HepG2 (cell line): ENCODE results near the gene RPTOR. TPM values are rescaled to one million over a fixed set of nuclear protein-coding genes. Genes with fewer than 3 reads are reported as not detected.
A peak's percentile ranks its signal among the peaks of the same experiment; 100 is the strongest.

Source experiments
- ATAC-seq: fragments of 200-7000 bp; cut with Tn5 transposase; 3 replicates; pipeline ENCODE4 v1.9.1; 2020; ENCODE audit warnings: mild to moderate bottlenecking, moderate library complexity
- BruUV-seq: library from RNA; stranded (reverse); fragments of 400-500 nt; replicated peaks from 2 replicates; lab custom pipeline; 2021; lab: Mats Ljungman, UMichigan
- CTCF ChIA-PET: fragments of 300-600 bp; formaldehyde crosslinking; extraction: SDS; loops from one replicate; lab custom pipeline; 2021; ENCODE audit warnings: low total read pairs, inconsistent platforms, low intra/inter-chr PET ratio; lab: Yijun Ruan, JAX
- POLR2A ChIA-PET: fragments of 350-600 bp; sonication (Branson Sonifier 250); formaldehyde crosslinking; loops from one replicate; lab custom pipeline; 2020; ENCODE audit warnings: antibody characterized with exemption, inconsistent platforms; lab: Yijun Ruan, JAX
- DNase-seq: peaks from one replicate; pipeline ENCODE4 v3.0.0-alpha.2; 2015; ENCODE audit warnings: low spot score
- FAIRE-seq: peaks from 3 replicates; lab custom pipeline; 2011; peaks lifted over from hg19 to GRCh38; lab: Jason Lieb, UNC
- H2AFZ ChIP-seq: one replicate; pipeline ENCODE4 v1.6.1; 2011; ENCODE audit warnings: low read length, inconsistent platforms
- H3K27ac ChIP-seq: fragments of 300-600 bp; 3 replicates; pipeline ENCODE4 v1.8.0; 2011; ENCODE audit warnings: mixed run types, mild to moderate bottlenecking, mixed read lengths, low read length, inconsistent platforms; ENCODE audit not compliant: insufficient read depth; ENCODE audit errors: extremely low read length
- H3K27me3 ChIP-seq, 2 experiments: fragments of 200-600 bp in 1 of 2; 2 replicates in 1 of 2; 3 replicates in 1 of 2; pipeline versions ENCODE4 v1.6.0 to v1.8.0; 2011; ENCODE audit warnings: low read length in 2 of 2, mild to moderate bottlenecking in 2 of 2, moderate library complexity in 2 of 2, inconsistent platforms in 1 of 2; ENCODE audit not compliant: insufficient read depth in 2 of 2, control insufficient read depth in 1 of 2
- H3K36me3 ChIP-seq, 2 experiments: fragments of 200-600 bp in 1 of 2; replicated peaks in 1 of 2; 2 replicates in 1 of 2; 3 replicates in 1 of 2; pipeline versions ENCODE4 v1.5.1 to v1.8.0; 2011; ENCODE audit warnings: low read length in 2 of 2, inconsistent platforms in 1 of 2; ENCODE audit not compliant: insufficient read depth in 2 of 2, control insufficient read depth in 1 of 2
- H3K4me1 ChIP-seq: 2 replicates; pipeline ENCODE4 v1.5.1; 2012; ENCODE audit warnings: low read length, inconsistent platforms; ENCODE audit not compliant: insufficient read depth
- H3K4me2 ChIP-seq: 2 replicates; pipeline ENCODE4 v1.6.0; 2011; ENCODE audit warnings: low read depth, low read length, inconsistent platforms
- H3K4me3 ChIP-seq, 3 experiments: fragments of 200-600 bp in 1 of 3; sonication (generic), shearing (Covaris generic) in 1 of 3; replicated peaks in 1 of 3; 2 replicates each; pipeline ENCODE4 v1.5.1; 2011 to 2016; ENCODE audit warnings: low read length in 3 of 3, inconsistent platforms in 2 of 3, low read depth in 2 of 3, mild to moderate bottlenecking in 2 of 3, control low read depth in 1 of 3, mixed read lengths in 1 of 3; ENCODE audit not compliant: insufficient read depth in 1 of 3
- H3K79me2 ChIP-seq: one replicate; pipeline ENCODE4 v1.6.1; 2011; ENCODE audit warnings: low read length, inconsistent platforms; ENCODE audit not compliant: insufficient read depth
- H3K9ac ChIP-seq: 2 replicates; pipeline ENCODE4 v1.6.0; 2011; ENCODE audit warnings: mild to moderate bottlenecking, low read depth, low read length, inconsistent platforms; ENCODE audit not compliant: insufficient read depth
- H3K9me3 ChIP-seq: 2 replicates; pipeline ENCODE4 v1.5.1; 2012; ENCODE audit warnings: mild to moderate bottlenecking, low read length
- H4K20me1 ChIP-seq: 2 replicates; pipeline ENCODE4 v1.6.0; 2011; ENCODE audit warnings: inconsistent platforms, mild to moderate bottlenecking, low read length, moderate library complexity; ENCODE audit not compliant: insufficient read depth
- RBFOX2 ChIP-seq: fragments of 200-400 bp; formaldehyde crosslinking; IDR thresholded peaks from 2 replicates; pipeline ENCODE4 v1.6.1; 2017; ENCODE audit warnings: low read depth, mild to moderate bottlenecking, low read length
- ZBTB7B ChIP-seq: sonication (generic); formaldehyde crosslinking; IDR thresholded peaks from 2 replicates; pipeline ENCODE4 v1.4.0; 2020; ENCODE audit warnings: missing genetic modification reagents
- ZC3H13 ChIP-seq: sonication (generic); formaldehyde crosslinking; IDR thresholded peaks from 2 replicates; pipeline ENCODE4 v1.8.1; 2023; ENCODE audit warnings: mild to moderate bottlenecking, missing genetic modification reagents, moderate library complexity
- WGBS: methylation state at CpG from one replicate; pipeline ENCODE4 v1.1.6; 2017; ENCODE audit warnings: low lambda C conversion rate; 5-methylcytosine and 5-hydroxymethylcytosine counted together
- in situ Hi-C: cut with HindIII; loops from 2 replicates; pipeline ENCODE4 v1.10.0; 2017; ENCODE audit warnings: low pct_unique_long_range_greater_than_20kb; ENCODE audit not compliant: extremely low pct_ligation_motif_present
- intact Hi-C: fragments of 100-400 bp; cut with micrococcal nuclease; formaldehyde crosslinking; loops from one replicate; pipeline ENCODE4 v1.10.0; 2022; ENCODE audit not compliant: unreplicated experiment
- polyA plus RNA-seq, 8 experiments: library from polyadenylated mRNA; depleted of rRNA in 3 of 8; stranded (reverse) in 7 of 8; unstranded in 1 of 8; fragments of >200 nt; fragmentation: Illumina TruSeq in 4 of 8; extraction: Trizol in 4 of 8; gene quantifications; 2 replicates each; pipeline versions ENCODE4 v1.2.1 to v1.2.3, GENCODE V29; 2011 to 2016; ENCODE audit warnings: low read depth in 4 of 8, missing spikeins in 1 of 8, mixed read lengths in 1 of 8; ENCODE audit not compliant: insufficient read depth in 1 of 8
- total RNA-seq, 5 experiments: library from RNA; depleted of rRNA; stranded (reverse); fragments of >200 nt; fragmentation: Illumina TruSeq; extraction: Trizol; gene quantifications; 2 replicates each; pipeline ENCODE4 v1.2.3, GENCODE V29; 2016; ENCODE audit warnings: low read depth in 1 of 5
- TF ChIP-seq, protein P1 (sequence below): sonication (generic); formaldehyde crosslinking; IDR thresholded peaks from 2 replicates; pipeline ENCODE4 v1.4.0; 2020; ENCODE audit warnings: missing genetic modification reagents
- TF ChIP-seq, protein P2 (sequence below), 2 experiments: IDR thresholded peaks; 2 replicates each; pipeline ENCODE4 v1.6.1; 2011 to 2012; ENCODE audit warnings: low read length in 2 of 2, borderline replicate concordance in 1 of 2, low read depth in 1 of 2, mild to moderate bottlenecking in 1 of 2, moderate library complexity in 1 of 2

RPTOR gene
- total and polyA plus RNA-seq, 2 of the 13 experiments (the other 11 are each of a cell fraction or from before 2014, with no cell fraction given): 6.6 to 25.3 TPM

DNA sequence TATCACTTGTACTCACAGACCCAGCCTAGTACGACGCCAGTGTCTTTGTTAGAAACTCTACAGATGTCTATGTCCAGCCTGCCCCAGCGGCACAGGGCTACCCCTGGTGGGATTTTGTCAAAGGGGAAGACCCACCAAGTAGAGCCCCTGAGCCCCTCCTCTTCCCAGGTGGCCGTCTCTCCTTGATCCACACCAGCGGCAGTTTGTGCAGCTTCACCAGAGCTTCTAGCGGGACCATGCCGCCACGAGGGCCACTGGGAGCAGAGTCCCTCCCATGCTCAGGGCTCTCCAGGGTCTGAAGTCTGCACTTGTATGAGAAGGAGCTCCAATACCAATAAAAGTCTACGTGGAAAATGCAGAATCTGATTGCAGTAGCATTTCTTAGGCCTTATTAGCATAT, 157.1 kb downstream of the RPTOR start (continued):
- TF ChIP-seq, protein P1, sequence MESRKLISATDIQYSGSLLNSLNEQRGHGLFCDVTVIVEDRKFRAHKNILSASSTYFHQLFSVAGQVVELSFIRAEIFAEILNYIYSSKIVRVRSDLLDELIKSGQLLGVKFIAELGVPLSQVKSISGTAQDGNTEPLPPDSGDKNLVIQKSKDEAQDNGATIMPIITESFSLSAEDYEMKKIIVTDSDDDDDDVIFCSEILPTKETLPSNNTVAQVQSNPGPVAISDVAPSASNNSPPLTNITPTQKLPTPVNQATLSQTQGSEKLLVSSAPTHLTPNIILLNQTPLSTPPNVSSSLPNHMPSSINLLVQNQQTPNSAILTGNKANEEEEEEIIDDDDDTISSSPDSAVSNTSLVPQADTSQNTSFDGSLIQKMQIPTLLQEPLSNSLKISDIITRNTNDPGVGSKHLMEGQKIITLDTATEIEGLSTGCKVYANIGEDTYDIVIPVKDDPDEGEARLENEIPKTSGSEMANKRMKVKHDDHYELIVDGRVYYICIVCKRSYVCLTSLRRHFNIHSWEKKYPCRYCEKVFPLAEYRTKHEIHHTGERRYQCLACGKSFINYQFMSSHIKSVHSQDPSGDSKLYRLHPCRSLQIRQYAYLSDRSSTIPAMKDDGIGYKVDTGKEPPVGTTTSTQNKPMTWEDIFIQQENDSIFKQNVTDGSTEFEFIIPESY (CRISPR knock-in tag): peak; percentile 99

DNA sequence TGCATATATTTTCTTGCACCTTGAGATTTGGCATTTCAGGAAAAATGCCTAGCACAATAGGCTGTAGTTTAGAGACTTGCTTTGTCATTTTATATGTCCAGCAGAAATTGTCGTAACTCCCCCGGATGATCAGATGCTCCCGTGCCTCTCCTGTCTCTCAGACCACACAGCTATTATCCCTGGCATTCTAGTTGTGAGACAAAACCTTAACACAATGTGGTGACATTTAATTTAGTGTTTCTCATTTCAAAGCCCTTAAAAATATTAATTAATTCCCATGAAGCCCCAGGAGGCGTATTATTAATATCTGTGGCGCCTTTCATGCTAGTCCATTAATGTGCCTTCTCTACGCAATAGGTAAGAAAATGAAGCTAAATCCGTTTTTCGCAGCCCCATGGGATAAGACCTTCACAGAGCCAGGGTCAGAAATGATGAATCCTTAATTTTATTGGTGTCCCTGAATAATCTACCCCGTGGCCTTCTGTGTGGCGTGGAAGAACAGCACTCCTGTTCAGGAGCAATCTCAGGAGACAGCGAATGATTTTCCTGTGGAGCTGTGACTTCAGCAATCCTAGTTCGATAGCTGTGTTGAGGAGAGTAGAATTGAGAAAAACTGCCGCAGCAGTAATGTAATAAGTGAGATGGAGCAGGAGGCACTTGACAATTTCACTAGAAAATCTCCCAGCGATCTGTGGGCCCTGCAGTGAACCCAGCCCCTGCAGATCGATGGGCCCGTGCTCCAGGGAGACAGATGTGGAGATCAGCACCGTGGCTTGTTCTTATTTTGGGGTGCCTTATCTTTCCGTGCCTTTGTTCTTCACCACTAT, 157.9 kb downstream of the RPTOR start:
- Histone ChIP-seq H3K9me3 (no peaks in the 10 kb centered on the region), H3K4me1 (peaks cover 36% of the 10 kb centered on the region), H3K4me3 (no peak overlapping the region), H2AFZ (no peak overlapping the region), H3K27me3 (no peaks in the 10 kb centered on the region), H3K79me2 (peaks cover 49% of the 10 kb centered on the region), H3K4me2 (no peak overlapping the region), H4K20me1 (no peaks in the 10 kb centered on the region), H3K9ac (no peak overlapping the region), H3K27ac (no peak overlapping the region), H3K36me3 (peaks cover 0 to under 1% of the 10 kb centered on the region in 2 experiments; a peak in 2 of 5 replicates)
- no peak for ATAC-seq
- intact Hi-C loops (no loop called here), in situ Hi-C loops (no loop called here)
- 97% methylated on average over 17 of the region's 18 CpGs for WGBS
- no peak for FAIRE-seq
- no TSS peak for BruUV-seq
- TF ChIP-seq RBFOX2 (no peak), ZC3H13 (CRISPR knock-in tag) (no peak), ZBTB7B (CRISPR knock-in tag) (no peak)
- TF ChIP-seq, protein P2, sequence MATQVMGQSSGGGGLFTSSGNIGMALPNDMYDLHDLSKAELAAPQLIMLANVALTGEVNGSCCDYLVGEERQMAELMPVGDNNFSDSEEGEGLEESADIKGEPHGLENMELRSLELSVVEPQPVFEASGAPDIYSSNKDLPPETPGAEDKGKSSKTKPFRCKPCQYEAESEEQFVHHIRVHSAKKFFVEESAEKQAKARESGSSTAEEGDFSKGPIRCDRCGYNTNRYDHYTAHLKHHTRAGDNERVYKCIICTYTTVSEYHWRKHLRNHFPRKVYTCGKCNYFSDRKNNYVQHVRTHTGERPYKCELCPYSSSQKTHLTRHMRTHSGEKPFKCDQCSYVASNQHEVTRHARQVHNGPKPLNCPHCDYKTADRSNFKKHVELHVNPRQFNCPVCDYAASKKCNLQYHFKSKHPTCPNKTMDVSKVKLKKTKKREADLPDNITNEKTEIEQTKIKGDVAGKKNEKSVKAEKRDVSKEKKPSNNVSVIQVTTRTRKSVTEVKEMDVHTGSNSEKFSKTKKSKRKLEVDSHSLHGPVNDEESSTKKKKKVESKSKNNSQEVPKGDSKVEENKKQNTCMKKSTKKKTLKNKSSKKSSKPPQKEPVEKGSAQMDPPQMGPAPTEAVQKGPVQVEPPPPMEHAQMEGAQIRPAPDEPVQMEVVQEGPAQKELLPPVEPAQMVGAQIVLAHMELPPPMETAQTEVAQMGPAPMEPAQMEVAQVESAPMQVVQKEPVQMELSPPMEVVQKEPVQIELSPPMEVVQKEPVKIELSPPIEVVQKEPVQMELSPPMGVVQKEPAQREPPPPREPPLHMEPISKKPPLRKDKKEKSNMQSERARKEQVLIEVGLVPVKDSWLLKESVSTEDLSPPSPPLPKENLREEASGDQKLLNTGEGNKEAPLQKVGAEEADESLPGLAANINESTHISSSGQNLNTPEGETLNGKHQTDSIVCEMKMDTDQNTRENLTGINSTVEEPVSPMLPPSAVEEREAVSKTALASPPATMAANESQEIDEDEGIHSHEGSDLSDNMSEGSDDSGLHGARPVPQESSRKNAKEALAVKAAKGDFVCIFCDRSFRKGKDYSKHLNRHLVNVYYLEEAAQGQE (IDR thresholded peaks at IDR 0.05; ENCODE audit: borderline replicate concordance in 1 of 2, low read depth in 1 of 2, low read length in 2 of 2): no peak
- DNase-seq: no peak
- ChIA-PET POLR2A (interaction anchor here (1.2 kb wide), 1 partner anchor 248 kb away, joined by 3 read pairs; no protein-coding TSS in a partner anchor), CTCF (no interaction called here)
